Renal cortex interstitium (tissue), 11 donors: Measurements from ENCODE around the gene RNF31. TPM values are rescaled to one million over a fixed set of nuclear protein-coding genes. Genes with fewer than 3 reads are reported as not detected.
"Not testable (repeated sequence)": the region's sequence is repeated elsewhere in the genome, so short reads cannot be mapped to it uniquely, and the experiment has no call there.

Experiments used
- DNase-seq, 11 donors: peaks; one replicate each; pipeline ENCODE4 v3.0.0-alpha.2; 2013; ENCODE audit warnings: low read depth in 9 of 11, low spot score in 4 of 11; ENCODE audit errors: extremely low read depth in 1 of 11
- polyA plus RNA-seq, 3 donors: library from polyadenylated mRNA; unstranded; fragments of 120-200 nt; gene quantifications; one replicate each; pipeline ENCODE4 v1.2.1, GENCODE V29; 2013; ENCODE audit not compliant: insufficient read length in 3 of 3

The RNF31 gene
- polyA plus RNA-seq, 3 donors, result 45.5 to 59.5 (median 50.4) TPM

DNA sequence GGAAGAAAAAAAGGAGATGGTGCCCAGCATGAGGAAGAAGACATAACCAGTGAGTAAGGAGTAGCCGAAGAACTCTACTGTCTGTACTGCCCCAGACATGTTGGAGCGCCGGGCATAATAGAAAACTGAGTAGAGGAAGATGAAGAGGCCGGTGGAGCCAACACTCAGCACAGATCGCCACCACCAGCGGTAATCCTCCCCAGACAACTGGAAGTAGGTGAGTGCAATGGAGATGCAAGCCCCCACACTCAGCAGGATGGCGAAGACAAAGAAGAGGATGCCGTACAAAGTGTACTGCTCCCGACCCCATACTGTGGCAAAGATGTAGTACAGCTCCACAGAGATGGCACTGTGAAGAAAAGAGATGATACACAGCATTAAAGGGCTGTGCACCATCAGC is 42.2 kb downstream of the RNF31 start:
- DNase-seq, result no peak

DNA sequence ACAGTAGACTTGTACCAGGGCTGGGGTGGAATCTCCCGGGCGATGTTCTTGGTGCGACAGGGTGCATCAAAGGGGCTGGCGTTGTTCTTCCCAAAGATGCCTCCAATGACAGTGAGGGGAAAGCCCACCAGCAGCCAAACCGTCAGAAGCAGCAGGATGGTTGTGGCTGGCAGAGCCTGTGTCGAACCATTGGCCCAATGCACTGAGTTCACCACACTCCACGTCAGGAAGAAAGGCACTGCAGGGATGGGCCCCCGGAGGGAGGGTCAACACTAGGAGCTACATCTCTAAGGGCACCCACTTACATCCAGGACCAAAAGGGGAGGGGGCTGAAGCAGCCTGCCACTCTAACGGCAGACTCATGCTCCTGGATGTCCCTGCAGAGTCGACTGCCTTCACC is 43.1 kb downstream of the RNF31 start:
- no peak for DNase-seq

DNA sequence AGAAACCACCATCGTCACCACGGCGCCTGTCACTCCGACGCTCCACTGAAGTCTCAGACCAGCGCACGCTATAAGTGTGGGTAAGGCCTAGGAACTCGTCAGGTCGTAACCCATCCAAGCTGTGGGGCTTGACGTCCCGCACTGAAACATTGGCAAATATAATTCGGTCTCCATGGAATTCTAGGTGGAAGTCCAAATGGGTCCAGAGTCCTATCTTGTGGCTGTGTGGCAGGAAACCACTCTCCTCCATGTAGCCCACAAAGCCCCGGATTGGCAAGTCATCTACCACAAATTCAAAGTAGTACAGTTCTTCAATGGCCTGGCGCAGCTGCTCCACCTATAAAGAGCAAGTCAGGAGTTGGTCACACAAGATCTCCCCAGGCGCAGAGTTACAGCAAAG is 45.6 kb downstream of the RNF31 start:
- DNase-seq, result no peak

DNA sequence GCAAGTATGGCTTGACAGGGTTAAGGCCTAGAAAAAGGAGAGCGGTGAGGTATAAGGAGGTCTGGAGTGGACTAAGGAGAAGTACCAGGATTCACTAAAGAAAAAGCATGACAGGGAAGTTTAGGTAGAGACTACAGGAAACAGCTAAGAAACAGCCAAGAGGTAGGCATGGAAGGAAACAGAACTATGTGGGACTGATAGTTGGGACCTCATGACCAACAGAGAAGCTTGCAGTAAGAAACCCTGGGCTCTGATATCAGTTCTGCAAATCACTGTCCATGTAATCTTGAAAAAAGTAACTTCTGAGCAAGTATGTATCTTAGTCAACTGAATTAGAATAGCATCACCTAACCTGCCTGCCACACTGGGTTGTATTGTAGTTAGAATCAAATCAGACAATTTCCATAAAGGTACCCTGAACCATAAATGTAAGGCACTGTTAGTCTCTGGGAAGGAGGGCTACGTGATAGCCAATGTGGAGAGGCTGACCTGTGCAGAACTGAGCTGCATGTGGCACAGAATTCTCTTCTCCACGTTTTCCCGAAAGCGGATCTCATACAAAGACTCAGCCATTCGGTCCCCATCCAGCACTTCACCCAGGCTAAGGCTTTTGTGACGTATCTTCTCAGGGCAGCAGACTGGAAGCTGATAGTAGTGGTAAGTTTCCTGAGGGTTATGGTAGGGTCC is 47.0 kb downstream of the RNF31 start:
- no peak for DNase-seq

DNA sequence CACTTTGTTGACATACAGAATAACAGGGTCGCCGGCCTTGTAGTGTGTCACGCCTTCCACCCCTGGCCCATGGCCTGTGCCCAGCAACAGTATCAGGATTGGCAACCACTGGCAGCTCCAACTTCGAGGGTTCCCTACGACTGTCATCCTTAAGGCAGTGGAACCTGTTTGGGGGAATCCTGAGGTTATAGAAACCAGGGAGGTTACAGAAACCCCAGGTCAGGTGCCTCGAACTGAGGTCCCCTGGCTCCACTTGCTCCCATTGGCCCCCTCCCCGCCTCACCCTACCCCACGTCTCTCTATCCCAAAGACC is 47.5 kb downstream of the RNF31 start:
- no peak for DNase-seq

DNA sequence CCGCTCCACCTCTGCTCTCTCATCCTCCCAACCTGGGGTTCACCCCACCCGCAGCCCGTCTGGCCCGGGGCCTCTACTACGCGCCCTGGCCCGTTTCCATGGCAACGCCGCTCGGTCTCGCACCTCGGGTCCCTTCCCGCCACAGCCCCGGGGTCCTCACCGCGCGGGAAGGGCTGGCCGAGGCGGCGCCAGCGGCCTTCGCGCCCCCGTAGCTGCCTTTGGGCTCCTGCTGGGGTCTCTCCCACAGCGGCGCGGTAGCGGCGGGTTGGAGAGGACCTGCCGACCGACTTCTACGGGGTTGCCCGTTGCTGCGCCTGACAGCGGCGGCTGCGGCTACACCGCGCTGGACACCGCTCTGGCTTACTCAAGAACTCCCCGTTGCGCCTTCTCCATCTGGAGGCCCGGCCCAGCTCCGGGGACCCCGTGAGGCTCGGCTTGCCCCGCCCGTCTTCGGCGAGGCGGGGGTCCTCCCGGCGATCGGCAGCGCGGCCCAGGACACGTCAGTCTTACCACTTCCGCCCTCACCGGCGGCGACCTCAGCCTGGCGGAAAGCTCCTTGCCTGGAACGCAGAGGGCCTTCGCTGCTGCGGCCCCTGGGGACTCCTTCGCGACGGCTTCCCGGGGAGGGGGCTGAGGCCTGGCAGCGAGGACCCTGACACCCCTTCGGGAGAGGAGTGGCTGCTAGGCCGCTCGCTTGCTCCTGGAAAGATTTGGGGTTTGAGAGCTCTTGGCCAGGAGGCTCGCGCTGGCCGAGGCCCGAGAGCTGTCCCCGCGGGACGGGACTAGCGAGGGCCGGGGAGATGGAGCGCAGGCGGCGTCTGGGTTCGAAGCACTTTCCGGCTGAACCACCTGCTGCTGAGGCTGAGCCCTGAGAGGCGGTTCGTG is 48.1 kb downstream of the RNF31 start, which contains the start of gene TM9SF1:
TSS of gene TM9SF1 (minus strand) at position 256 of the 885 bp plus-strand sequence. CDS start 422 bp downstream, outside the sequence.
- DNase-seq, result peak in 9 of 11 donors; percentile 71 to 89 (median 84)

DNA sequence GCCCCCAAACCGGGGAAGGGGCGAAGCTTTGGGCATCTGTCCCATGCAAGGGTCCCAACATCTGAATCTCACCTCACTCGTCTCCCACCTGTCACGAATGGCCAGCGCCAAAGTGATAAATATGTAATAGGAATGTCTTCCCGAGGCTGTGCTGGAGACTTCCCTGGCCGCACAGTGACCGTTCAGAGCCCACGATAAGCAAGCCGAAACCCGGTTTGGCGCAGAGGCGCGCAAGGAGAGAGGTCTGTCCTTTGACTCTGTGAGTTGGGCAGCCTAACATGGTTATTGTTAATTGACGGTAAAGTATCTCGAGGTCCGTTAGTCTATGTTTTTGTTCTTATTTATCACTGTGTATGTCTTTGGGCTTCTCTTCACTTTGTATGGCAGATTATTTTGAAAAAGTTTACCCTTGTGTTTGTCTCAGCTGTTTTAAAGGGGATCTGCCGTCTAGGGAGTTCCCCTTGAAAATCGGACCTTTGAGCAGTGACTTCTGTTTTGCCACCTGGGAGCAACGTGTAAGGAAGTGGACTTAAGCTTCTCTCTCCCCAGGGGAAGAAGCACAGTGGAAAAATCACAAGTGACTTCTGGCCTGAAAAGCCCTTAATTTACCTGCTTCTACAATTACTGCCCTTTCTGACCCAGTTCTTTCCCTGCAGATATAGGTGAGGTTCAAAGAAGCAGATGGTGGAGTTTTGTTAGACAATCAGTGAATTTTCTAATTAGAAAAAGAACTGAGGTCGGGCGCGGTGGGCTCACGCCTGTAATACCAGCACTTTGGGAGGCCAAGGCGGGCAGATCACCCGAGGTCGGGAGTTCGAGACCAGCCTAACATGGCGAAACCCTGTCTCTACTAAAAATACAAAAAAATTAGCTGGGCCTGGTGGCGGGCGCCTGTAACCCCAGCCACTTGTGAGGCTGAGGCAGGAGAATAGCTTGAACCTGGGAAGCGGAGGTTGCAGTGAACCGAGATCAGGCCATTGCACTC is 49.1 kb downstream of the RNF31 start:
- no peak for DNase-seq

DNA sequence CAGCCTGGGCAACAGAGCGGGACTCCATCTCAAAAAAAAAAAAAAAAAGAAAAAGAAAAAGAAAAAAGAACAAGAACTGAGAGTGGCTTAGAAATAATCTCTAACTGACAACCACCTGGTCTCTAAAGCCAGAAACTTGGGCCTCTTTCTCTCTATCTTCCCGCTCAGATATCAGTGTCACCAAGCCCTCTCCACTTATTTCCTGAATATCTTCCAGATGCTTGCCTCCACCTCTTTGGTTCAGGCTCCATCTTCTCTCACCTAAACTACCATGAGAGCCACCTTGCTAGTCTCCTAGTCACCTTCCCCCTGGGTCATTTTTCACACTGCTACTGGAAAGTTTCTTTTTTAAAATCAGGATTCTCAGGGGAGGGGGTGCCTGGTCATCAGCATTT is 49.8 kb downstream of the RNF31 start:
- DNase-seq, result no peak

DNA sequence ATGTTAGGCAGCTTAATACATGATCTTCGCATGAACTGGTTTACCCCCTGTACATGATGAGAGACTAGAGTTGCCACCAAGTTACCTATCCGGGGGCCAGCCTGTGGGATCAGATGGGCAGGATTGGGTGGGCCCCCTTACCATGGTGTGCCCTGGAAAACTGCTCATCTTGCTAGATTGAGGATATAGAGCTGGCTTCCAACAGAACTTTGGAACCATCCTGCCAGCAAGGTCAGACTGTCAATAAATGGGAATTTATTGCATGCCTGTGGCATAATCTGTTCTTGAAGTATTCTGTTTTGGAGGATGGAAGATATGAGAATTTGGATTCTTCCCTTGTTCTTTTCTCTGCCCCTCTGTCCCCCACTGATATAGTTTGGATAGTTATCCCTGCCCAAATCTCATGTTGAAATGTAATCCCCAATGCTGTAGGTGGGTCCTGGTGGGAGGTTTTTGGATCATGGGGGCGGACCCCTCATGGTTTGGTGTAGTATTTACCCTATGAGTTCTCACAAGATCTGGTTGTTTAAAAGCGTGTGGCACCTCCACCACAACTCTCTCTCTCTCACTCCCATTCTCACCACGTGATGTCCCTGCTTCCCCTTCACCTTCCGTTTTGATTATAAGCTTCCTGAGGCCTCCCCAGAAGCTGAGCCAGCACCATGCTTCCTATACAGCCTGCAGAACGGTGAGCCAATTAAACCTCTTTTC is 51.7 kb downstream of the RNF31 start:
- DNase-seq, result no peak

DNA sequence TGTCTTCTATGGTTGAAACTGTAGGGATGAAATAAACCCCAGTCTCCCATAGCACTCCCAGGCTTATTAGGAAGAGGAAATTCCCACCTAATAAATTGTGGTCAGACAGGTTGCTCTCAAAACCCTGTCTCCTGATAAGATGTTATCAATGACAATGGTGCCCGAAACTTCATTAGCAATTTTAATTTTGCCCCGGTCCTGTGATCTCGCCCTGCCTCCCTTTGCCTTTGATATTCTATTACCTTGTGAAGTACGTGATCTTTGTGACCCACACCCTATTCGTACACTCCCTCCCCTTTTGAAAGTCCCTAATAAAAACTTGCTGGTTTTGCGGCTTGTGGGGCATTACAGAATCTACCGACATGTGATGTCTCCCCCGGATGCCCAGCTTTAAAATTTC is 55.2 kb downstream of the RNF31 start:
- DNase-seq, result not testable (repeated sequence)

DNA sequence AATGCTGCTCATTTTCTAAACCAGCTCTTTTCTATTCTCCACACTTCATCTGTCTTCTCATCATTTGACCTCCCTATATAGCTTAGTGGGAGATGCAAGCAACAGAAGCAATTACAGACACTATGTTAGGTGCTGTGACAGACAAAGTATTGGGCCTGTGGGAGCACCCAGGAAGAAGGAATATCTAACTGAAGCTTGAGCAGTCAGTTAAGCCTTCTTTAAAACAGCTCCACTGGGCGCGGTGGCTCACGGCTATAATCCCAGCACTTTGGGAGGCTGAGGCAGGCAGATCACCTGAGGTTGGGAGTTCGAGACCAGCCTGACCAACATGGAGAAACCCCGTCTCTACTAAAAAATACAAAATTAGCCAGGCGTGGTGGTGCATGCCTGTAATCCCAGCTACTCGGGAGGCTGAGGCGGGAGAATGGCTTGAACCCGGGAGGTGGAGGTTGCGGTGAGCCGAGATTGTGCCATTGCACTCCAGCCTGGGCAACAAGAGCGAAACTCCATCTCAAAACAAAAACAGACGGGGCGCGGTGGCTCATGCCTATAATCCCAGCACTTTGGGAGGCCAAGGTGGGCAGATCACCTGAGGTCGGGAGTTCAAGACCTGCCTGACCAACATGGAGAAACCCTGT is 56.1 kb downstream of the RNF31 start:
- not testable (repeated sequence) for DNase-seq

DNA sequence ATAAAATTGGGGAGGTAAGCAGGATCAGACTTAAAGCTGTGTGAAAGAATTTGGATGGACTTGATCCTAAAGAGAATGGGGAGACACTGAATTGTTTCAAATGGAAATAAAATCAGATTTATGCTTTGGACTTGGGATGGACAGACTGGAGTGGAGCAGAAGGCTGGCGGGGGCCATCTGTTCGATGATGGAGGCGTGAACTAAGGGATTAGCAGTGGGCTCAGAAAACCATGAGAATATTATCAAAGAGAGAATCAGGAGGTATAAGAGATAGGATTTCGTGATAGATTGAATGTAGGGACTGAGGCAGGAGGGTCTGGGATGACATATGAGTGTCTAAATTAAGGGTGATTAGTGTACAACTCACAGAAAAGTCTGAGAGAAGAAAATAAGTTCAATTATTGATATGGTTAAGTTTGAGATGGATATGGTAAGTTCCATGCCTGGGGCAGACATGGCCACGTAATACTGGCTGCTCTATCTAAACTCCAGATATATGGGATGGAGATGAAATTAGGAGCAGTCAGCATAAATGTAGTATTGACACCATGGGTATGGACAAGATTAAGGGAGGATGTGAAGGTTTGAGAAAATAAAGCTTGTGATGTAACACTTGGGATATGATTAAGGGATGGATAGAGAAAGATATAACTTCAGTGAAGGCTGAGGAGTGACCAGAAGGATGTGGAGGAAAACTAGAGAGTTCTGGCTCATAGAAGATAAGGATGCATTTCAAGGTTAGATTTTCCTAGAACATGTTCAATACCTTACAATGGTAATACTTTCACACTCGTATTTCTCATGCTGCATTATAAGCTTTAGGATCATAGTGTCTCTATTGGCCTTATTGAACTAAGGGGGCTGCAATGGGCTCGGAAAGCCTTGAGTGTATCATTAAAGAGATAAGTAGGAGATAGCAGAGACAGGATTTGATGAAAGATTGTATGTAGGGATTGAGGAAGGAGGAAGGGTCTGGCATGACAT is 57.2 kb downstream of the RNF31 start:
- no peak for DNase-seq

DNA sequence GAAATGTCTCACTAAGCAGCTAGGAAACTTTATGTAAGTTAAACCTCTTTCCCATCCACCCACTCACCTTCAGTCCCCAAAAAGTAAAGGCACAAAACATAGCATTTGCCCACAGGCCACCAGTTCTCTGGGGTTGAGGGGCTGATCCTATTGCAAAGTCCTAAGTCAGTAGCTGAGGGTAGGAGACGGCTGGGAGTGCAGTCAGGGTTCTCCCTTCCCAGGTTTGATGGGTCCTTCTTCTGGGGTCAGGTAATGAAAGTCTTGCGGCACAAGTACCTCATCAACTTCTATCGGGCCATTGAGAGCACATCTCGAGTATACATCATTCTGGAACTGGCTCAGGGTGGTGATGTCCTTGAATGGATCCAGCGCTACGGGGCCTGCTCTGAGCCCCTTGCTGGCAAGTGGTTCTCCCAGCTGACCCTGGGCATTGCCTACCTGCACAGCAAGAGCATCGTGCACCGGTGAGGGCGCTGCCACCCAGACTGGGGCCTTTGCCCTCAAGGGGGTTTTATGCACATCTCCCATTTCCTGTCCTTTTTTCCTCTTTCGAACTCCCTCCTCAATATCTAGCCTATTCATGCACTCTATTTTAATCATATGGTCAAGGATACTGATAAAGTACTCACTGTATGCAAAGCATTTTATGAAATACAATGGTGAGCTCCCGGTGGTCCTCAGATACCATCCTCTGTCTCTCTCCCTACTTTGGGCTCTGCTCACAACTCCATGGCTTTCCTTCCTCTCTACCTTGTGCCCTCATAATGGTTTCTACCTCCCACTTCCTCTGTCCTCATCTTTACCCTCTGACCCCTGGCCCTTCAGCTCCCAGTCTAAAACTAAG is 59.2 kb downstream of the RNF31 start:
- DNase-seq, result no peak

DNA sequence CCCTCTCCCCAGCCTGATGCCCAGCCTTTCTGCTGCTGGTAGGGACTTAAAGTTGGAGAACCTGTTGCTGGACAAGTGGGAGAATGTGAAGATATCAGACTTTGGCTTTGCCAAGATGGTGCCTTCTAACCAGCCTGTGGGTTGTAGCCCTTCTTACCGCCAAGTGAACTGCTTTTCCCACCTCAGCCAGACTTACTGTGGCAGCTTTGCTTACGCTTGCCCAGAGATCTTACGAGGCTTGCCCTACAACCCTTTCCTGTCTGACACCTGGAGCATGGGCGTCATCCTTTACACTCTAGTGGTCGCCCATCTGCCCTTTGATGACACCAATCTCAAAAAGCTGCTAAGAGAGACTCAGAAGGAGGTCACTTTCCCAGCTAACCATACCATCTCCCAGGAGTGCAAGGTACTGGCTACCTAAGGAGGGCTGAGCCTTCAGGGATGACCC is 59.8 kb downstream of the RNF31 start:
- no peak for DNase-seq

DNA sequence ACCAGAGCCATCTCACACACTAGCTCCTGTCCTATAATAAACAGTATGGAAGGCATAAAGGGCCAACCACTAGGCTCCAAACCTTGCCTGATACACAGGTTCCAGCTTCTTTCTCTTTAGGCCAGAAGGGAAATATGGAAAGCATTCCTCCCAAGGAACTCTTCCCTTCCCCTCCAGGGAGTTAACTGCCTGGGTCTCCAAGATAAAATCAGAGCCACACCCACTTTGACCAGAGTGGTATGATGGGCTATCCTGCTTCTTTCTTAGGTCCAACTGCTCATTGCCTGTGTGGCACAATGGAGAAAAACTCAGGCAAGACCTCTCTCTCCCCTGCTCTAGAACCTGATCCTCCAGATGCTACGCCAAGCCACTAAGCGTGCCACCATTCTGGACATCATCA is 60.3 kb downstream of the RNF31 start:
- no peak for DNase-seq
